HG03565 (cell line): ENCODE data around the gene RAG2.

Source experiments
- ATAC-seq: cut with Tn5 transposase; IDR thresholded peaks from one replicate; pipeline ENCODE4 v1.9.1; 2021; ENCODE audit warnings: mild to moderate bottlenecking, moderate library complexity; ENCODE audit not compliant: unreplicated experiment

RAG2 gene

DNA sequence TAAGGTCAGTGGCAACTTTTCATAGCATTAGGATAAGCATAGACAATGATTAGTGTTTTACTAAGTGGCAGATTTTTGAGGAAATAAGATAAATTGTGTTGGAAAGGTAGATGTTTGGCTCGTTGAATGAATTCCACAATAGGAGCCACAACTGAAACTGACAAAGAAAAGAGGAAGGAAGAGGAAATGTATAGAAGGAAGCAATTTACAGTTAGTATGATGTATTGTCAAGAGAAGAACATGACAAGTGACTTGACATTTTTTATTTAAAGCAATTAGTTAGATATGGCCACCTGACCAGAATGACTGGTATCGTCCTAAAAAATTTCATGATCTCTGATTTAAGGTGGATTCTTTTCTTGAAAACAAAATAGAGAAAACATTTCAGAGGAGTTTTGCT is 3.1 kb upstream of the RAG2 start:
- ATAC-seq = no peak

GRCh38 chr11:36600180-36600579 is 2.1 kb upstream of the RAG2 start:
- ATAC-seq = no peak

GRCh38 chr11:36596880-36597279 is 1.2 kb downstream of the RAG2 start:
- no peak for ATAC-seq

- ATAC-seq = peak; percentile 73
Observed at GRCh38 chr11:36594316-36594989, 3.6 kb downstream of the RAG2 start, which contains the start of gene IFTAP. TSS of gene IFTAP (plus strand) at chr11:36594502. CDS start at chr11:36610104, 15,602 bp downstream.

- no peak for ATAC-seq
Observed at GRCh38 chr11:36591433-36591832, 6.6 kb downstream of the RAG2 start.

DNA sequence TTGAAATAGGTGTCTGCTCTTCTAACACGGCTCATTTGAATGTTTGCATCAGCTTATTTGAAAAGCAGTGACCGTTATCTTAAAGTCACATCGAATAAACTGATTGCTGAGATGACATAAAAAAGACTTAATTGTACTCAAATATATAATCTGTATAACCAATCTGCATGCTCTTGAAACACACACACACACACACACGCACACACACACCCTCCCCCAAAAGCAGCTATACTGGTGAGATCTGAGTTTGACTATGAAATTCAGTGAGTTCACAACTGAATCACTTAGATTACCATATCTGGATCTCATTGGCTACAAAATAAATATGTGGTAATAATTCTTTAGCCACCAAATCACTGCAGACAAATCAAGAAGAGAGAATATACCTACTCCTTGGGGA is 7.5 kb downstream of the RAG2 start:
- no peak for ATAC-seq

DNA sequence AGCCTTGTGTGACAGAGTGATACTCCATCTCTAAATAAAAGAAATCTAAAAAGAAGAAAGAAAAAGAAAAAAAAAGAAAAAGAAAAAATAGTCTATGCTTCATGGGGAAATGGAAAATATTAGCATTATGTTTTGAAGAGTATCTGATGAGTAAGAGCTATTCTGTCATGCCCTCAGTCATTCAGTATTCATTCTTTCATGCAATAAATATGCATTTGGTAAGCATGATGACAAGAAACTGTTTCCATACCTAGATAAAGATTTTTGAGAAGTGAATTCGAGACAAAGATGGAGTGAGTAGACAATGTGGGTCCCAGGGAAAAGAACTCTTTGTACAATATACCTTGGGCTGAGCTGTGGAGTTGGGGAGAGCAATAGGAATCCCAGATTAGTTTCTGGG is 9.9 kb downstream of the RAG2 start:
- no peak for ATAC-seq

GRCh38 chr11:36586543-36586942 is 11.5 kb downstream of the RAG2 start:
- peak; percentile 65 for ATAC-seq

GRCh38 chr11:36583667-36584066 is 14.4 kb downstream of the RAG2 start:
- no peak for ATAC-seq

GRCh38 chr11:36581536-36581935 is 16.5 kb downstream of the RAG2 start:
- ATAC-seq = no peak

DNA sequence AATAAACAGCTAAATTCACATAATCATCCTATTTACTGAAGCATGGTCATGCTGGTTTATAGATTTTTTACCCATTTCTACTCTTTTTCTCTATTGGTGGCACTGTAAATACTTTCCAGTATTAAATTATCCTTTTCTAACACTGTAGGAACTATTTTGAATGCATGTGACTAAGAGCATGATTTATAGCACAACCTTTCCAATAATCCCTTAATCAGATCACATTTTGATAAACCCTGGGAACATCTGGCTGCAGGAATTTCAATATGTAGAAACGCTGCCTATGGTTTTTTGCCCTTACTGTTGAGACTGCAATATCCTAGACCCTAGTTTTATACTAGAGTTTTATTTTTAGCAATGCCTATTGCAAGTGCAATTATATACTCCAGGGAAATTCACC is 19.6 kb downstream of the RAG2 start:
- no peak for ATAC-seq

DNA sequence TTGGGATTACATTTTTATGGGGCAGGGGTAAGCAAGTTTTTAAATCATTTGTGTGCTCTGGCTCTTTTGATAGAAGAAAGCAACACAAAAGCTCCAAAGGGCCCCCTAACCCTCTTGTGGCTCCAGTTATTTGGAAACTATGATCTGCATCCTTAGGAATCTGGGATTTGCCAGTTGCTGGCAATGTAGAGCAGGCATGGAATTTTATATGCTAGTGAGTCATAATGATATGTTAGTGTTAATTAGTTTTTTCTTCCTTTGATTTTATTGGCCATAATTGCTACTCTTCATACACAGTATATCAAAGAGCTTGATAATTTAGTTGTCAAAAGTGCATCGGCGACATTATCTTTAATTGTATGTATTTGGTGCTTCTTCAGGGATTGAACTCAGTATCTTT is 20.2 kb downstream of the RAG2 start:
- ATAC-seq = no peak

GRCh38 chr11:36577373-36577772 is 20.7 kb downstream of the RAG2 start:
- ATAC-seq = no peak

GRCh38 chr11:36574486-36574885 is 23.6 kb downstream of the RAG2 start:
- no peak for ATAC-seq

- ATAC-seq = no peak
Observed at GRCh38 chr11:36569095-36569494, 28.9 kb downstream of the RAG2 start.

GRCh38 chr11:36567694-36568093 is 30.3 kb downstream of the RAG2 start, which contains the start of gene RAG1:
TSS of gene RAG1 (plus strand) at chr11:36568007. CDS start at chr11:36573305, 5,298 bp downstream.
- no peak for ATAC-seq

- no peak for ATAC-seq
Observed at GRCh38 chr11:36566407-36567053, 31.5 kb downstream of the RAG2 start.

- no peak for ATAC-seq
Observed at GRCh38 chr11:36565031-36565610, 32.9 kb downstream of the RAG2 start.

- ATAC-seq = peak; percentile 66
Observed at GRCh38 chr11:36564376-36565030, 33.5 kb downstream of the RAG2 start.

DNA sequence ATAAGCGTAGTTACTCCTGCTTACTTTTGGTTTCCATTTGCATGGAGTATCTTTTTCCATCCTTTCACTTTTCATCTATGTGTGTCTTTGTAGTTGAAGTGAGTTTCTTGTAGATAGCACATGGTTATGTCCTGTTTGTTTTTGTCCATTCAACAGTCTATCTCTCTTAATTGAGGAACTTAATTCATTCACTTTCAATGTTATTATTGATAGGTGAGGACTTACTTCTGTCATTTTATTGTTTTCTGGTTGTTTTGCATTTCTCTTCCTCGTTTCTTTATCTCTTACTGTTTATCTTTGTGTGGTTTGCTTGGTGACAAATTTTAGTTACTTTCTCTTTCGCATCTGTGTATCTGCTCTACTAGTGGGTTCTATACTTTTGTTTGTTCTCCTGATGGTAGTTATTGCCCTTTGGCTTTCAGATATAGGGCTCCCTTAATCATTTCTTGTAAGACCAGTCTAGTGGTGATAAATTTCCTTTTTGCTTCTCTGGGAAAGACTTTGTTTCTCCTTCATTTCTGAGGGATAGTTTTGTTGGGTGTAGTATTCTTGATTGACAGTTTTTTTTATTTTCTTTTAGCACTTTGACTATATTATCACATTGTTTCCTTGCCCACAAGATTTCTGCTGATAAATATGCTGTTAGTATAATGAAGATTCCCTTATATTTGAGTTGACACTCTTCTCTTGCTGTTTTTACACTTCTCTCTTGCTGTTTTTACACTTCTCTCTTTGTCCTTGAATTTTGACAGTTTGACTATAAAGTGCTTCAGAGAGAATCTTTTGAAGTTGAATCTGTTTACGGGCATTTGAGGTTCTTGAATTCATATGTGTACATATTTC is 39.2 kb downstream of the RAG2 start:
- ATAC-seq = peak; percentile 99

GRCh38 chr11:36557991-36558390 is 40.0 kb downstream of the RAG2 start:
- ATAC-seq = no peak
